Kidney epithelial cell (primary cell): ENCODE results near the gene SPIRE2. TPM values are rescaled to one million over a fixed set of nuclear protein-coding genes. Genes with fewer than 3 reads are reported as not detected.
A peak's percentile ranks its signal among the peaks of the same experiment; 100 is the strongest.

ENCODE experiments used
- DNase-seq: peaks from one replicate; pipeline ENCODE4 v3.0.0-alpha.2; 2010; ENCODE audit warnings: low read depth
- H3K27me3 ChIP-seq: 2 replicates; pipeline ENCODE4 v1.6.0; 2011; ENCODE audit warnings: low read length; ENCODE audit not compliant: control insufficient read depth, insufficient read depth
- H3K36me3 ChIP-seq: 2 replicates; pipeline ENCODE4 v1.5.1; 2011; ENCODE audit warnings: low read length; ENCODE audit not compliant: control insufficient read depth, insufficient read depth
- H3K4me3 ChIP-seq: 2 replicates; pipeline ENCODE4 v1.5.1; 2011; ENCODE audit warnings: low read depth, mild to moderate bottlenecking, control low read depth, low read length
- total RNA-seq: library from RNA; depleted of rRNA; stranded (reverse); fragments of >200 nt; gene quantifications from 2 replicates; pipeline ENCODE4 v1.2.3, GENCODE V29; 2015
- TF ChIP-seq, protein P1 (sequence below): IDR thresholded peaks from 2 replicates; pipeline ENCODE4 v1.5.1; 2011; ENCODE audit warnings: mild to moderate bottlenecking, moderate library complexity, low read length, control low read depth, inconsistent platforms; ENCODE audit not compliant: insufficient read depth, poor library complexity, severe bottlenecking

SPIRE2 gene
- total RNA-seq, 1 donor from 2014 or later, result 1.4 TPM

DNA sequence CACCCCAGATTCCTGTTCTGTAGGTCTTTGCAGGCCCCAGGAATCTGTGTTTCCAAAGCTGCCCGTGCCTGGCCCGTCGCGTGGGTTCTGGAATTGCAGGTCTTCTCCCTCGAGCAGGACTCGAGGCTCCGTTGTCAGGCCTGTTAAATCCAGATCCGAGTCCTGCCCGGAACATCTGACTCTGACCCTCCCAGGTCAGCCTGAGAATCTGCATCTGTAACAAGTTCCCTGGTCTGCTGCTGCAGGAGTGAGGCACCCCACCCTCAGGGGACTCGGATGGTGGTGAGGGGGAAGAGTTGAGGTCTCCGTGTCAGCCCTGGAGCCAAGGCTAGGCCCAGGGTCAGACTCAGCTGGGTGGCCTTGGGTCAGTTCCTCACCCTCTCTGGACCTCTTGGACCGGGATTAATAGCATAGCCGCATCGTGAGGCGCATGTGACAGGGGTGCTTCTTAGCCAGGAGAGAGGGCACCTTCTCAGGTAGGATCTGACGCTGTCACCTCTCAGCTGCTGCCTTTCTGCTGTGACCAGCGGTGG lies 8.8 kb downstream of the SPIRE2 start:
- Histone ChIP-seq H3K27me3 (no peaks in the 10 kb centered on the region), H3K36me3 (no peaks in the 10 kb centered on the region), H3K4me3 (no peak overlapping the region)
- no peak for DNase-seq
- TF ChIP-seq, protein P1, sequence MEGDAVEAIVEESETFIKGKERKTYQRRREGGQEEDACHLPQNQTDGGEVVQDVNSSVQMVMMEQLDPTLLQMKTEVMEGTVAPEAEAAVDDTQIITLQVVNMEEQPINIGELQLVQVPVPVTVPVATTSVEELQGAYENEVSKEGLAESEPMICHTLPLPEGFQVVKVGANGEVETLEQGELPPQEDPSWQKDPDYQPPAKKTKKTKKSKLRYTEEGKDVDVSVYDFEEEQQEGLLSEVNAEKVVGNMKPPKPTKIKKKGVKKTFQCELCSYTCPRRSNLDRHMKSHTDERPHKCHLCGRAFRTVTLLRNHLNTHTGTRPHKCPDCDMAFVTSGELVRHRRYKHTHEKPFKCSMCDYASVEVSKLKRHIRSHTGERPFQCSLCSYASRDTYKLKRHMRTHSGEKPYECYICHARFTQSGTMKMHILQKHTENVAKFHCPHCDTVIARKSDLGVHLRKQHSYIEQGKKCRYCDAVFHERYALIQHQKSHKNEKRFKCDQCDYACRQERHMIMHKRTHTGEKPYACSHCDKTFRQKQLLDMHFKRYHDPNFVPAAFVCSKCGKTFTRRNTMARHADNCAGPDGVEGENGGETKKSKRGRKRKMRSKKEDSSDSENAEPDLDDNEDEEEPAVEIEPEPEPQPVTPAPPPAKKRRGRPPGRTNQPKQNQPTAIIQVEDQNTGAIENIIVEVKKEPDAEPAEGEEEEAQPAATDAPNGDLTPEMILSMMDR, result no peak

DNA sequence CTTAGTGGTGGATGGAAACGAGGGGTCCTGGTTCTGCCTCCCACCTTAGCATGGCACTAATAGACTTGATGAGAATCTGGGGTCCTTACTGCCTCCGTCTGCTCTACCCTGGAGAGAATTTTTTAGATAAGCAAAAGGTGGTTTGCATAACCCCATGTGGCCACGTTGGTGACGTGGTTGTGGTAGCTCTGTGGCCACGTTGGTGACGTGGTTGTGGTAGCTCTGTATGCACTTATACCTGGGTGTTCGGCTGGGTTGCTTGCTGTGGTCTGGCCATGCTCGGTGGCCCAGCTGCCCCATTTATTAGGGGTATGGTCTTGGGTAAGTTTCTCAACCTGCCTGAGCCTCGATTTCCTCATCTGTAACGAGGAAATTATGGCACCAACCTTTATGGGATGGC lies 13.0 kb downstream of the SPIRE2 start:
- H3K36me3 ChIP-seq, result no peaks in the 10 kb centered on the region
- DNase-seq, result no peak
- no peaks in the 10 kb centered on the region for H3K27me3 ChIP-seq
- H3K4me3 ChIP-seq, result no peak overlapping the region
- TF ChIP-seq, protein P1, result no peak

DNA sequence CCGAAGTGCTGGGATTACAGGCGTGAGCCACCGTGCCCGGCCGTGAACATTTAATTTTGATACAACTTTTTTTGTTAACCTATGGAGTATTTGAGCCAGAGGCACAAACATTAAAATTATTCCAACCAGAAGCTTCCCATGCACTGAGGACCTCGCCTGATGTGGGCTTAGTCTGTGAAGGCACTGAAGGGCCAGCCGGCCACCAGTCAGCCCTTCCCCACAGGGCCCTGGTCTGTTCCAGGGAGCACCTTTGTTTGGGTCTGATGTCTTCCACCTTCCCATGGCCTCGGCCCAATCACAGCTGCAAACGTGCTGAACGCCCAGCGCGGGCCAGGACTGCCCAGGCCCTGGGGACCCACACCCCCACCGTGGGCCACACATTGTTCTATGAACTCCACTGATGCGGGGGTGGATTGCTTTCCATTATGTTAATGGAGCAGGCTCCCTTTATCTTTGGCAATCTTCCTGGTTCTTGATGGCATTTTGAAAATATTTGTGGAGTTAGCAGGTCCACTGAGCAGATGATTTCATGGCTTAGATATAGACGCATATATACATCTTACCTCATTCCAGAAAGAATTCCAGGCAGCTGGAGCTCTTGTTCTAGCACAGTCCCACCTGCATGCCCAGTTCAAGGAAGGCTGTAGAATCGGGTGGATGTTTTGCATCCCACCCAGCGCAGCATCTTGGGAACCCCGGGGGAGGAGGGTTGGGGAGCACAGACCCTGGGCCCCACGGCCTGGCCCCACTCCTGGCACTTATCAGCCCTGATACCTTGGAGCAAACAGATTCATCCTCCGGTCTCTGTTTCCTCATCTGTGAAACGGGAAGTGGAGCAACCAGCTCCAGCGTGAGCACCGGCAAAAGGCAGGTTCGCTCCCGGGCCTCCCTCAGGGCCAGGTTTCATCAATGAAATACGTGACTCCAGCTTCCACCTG lies 14.5 kb downstream of the SPIRE2 start:
- H3K36me3 ChIP-seq, result no peaks in the 10 kb centered on the region
- no peak overlapping the region for H3K4me3 ChIP-seq
- no peaks in the 10 kb centered on the region for H3K27me3 ChIP-seq
- TF ChIP-seq, protein P1, result no peak
- DNase-seq, result peak; percentile 65

DNA sequence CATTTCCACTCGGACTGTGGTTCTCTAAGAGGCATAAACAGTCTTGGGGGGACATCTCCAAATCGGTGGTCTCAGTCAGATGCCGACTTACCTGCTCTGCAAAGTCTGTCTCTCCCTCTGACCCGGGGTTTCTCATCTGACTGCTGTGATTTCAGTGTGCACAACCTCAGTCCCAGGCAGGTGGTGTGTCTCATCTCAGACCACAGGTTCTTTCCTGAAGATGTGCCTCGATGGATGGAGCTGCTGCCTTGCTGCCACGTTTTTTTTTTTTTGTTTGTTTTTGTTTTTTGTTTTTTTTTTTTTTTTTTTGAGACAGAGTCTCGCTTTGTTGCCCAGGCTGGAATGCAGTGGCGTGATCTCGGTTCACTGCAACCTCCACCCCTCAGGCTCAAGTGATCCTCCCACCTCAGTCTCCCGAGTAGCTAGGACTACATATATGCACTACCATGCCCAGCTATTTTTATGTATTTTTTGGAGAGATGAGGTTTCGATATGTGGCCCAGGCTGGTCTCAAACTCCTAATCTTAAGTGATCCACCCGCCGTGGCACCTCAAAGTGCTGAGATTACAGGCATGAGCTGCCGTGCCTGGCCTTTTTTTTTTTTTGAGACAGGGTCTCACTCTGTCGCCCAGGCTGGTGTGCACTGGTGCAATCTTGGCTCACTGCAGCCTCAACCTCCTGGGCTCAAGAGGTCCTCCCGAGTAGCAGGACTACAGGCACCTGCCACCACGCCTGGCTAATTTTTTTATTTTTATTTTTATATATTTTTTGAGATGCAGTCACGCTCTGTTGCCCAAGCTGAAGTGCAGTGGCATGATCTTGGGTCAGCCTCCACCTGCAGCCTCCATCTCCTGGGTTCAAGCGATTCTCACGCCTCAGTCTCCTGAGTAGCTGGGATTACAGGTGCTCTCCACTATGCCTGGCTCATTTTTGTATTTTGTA lies 15.4 kb downstream of the SPIRE2 start:
- no peak overlapping the region for H3K4me3 ChIP-seq
- no peaks in the 10 kb centered on the region for H3K27me3 ChIP-seq
- TF ChIP-seq, protein P1, result no peak
- no peaks in the 10 kb centered on the region for H3K36me3 ChIP-seq
- no peak for DNase-seq

DNA sequence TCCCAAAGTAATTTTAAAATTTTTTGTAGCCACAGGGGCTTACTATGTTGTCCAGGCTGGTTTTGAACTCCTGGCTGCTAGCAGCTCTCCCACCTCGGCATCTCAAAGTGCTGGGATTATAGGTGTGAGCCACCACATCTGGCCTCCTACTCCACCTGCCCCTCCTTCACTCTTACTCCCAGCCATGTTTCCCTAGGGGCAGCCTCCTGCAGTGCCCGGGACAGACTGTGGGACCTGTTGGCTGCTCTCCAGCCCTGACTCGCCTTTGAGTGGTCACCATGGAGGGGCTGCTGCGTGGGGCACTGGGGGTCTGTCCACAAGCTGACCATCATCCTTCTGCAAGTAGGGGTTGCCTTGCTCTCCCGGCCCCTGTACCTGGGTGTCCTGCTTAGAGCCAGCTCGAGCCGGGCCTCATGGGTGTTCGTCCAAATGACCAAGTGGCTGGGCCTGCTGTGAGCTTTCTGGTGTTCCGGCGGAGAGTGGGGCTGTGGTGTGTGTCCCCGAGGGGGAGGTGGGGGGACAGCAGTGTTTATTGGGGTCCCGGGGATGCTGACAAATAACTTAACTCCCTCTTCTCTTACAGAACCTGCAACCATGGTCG lies 16.6 kb downstream of the SPIRE2 start:
- TF ChIP-seq, protein P1, result no peak
- no peak overlapping the region for H3K4me3 ChIP-seq
- H3K36me3 ChIP-seq, result no peaks in the 10 kb centered on the region
- DNase-seq, result no peak
- H3K27me3 ChIP-seq, result no peaks in the 10 kb centered on the region
